Smooth muscle cell (in vitro differentiated cells): ENCODE results near the gene ST6GALNAC4. TPM values are rescaled to one million over a fixed set of nuclear protein-coding genes. Genes with fewer than 3 reads are reported as not detected.

Experiments
- DNase-seq: peaks from one replicate; lab custom pipeline; 2025; ENCODE audit not compliant: unreplicated experiment; lab: John Stamatoyannopoulos, UW
- H2AFZ ChIP-seq: fragments of 200-600 bp; sonication (generic); 2 replicates; pipeline ENCODE4 v1.6.0; 2016; ENCODE audit warnings: antibody characterized with exemption, low read depth, mild to moderate bottlenecking
- H3F3A ChIP-seq: fragments of 200-600 bp; sonication (generic); 2 replicates; pipeline ENCODE4 v1.6.0; 2017; ENCODE audit warnings: antibody characterized with exemption, low read depth
- H3K27ac ChIP-seq: fragments of 200-600 bp; sonication (generic); 2 replicates; pipeline ENCODE4 v1.5.1; 2016; ENCODE audit warnings: low read depth, mild to moderate bottlenecking
- H3K27me3 ChIP-seq: fragments of 200-600 bp; sonication (generic); 2 replicates; pipeline ENCODE4 v1.6.1; 2016; ENCODE audit warnings: low read depth, mild to moderate bottlenecking
- H3K36me3 ChIP-seq: fragments of 200-600 bp; sonication (generic); 2 replicates; pipeline ENCODE4 v1.5.1; 2016; ENCODE audit warnings: low read depth
- H3K4me1 ChIP-seq: fragments of 200-600 bp; sonication (generic); 2 replicates; pipeline ENCODE4 v1.5.1; 2016; ENCODE audit warnings: low read depth
- H3K4me2 ChIP-seq: fragments of 200-600 bp; sonication (generic); 2 replicates; pipeline ENCODE4 v1.6.0; 2016; ENCODE audit warnings: mild to moderate bottlenecking
- H3K4me3 ChIP-seq: fragments of 200-600 bp; sonication (generic); 2 replicates; pipeline ENCODE4 v1.5.1; 2016; ENCODE audit warnings: mild to moderate bottlenecking
- H3K79me2 ChIP-seq: fragments of 200-600 bp; sonication (generic); 2 replicates; pipeline ENCODE4 v1.6.0; 2016; ENCODE audit warnings: low read depth, mild to moderate bottlenecking
- H3K9ac ChIP-seq: fragments of 200-600 bp; sonication (generic); 2 replicates; pipeline ENCODE4 v1.6.0; 2016; ENCODE audit warnings: low read depth
- H3K9me3 ChIP-seq: fragments of 200-600 bp; sonication (generic); replicated peaks from 2 replicates; pipeline ENCODE4 v1.5.1; 2016; ENCODE audit warnings: low read depth
- H4K20me1 ChIP-seq: fragments of 200-600 bp; sonication (generic); 2 replicates; pipeline ENCODE4 v1.6.0; 2016; ENCODE audit warnings: low read depth
- whole genome bisulfite sequencing: methylation state at CpG from one replicate; pipeline ENCODE4 v1.1.7; 2016; ENCODE audit warnings: low lambda C conversion rate; 5-methylcytosine and 5-hydroxymethylcytosine counted together
- polyA plus RNA-seq: library from polyadenylated mRNA; unstranded; fragments of >200 nt; fragmentation: Nextera tagmentation; extraction: Ambion mirVana; gene quantifications from 2 replicates; pipeline ENCODE4 v1.2.1, GENCODE V29; 2016
- total RNA-seq: library from RNA; depleted of rRNA; stranded (reverse); fragments of >200 nt; gene quantifications from 2 replicates; pipeline ENCODE4 v1.2.3, GENCODE V29; 2014
- TF ChIP-seq, protein P1 (sequence below): fragments of 200-600 bp; sonication (generic); IDR thresholded peaks from 2 replicates; pipeline ENCODE4 v1.5.1; 2017; ENCODE audit warnings: borderline replicate concordance, mild to moderate bottlenecking, antibody characterized with exemption; ENCODE audit not compliant: insufficient read depth, poor library complexity, severe bottlenecking

The ST6GALNAC4 gene
- total and polyA plus RNA-seq, 2 experiments from 2014 or later: 12.1 to 22.5 TPM

DNA sequence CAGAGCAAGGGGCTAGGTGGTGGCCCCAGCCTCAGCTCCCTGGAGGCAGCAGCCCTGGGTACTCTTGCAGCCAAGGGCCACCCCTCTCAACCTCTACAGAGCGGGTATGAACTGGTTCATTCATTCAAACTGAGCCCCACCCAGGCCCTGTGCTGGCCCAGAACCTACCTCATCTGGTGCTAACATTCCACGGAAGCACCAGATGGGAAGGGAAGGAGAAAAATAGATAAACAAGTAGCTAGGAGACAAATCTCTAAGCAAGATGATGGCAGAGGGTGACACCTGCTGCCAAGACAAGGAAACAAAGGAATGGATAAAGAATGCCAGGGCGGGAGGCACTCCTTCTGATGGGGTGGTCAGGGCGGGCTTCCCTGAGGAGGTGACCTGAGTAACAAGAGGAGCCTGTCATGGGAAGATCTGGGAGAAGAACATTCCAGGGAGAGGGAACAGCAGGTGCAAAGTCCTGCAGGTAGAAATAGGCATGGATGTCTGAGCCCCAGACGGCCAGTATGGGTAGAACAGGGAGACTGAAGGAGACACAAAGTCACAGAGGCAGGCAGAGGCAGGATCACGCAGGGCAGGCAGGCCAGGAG lies 6.1 kb downstream of the ST6GALNAC4 start:
- Histone ChIP-seq H3K9ac (no peak overlapping the region), H4K20me1 (no peaks in the 10 kb centered on the region), H3K79me2 (no peaks in the 10 kb centered on the region), H3K27me3 (no peaks in the 10 kb centered on the region), H3K4me1 (no peaks in the 10 kb centered on the region), H3K27ac (no peak overlapping the region), H3F3A (no peaks in the 10 kb centered on the region), H3K36me3 (no peaks in the 10 kb centered on the region), H3K4me3 (no peak overlapping the region), H2AFZ (no peak overlapping the region), H3K4me2 (no peak overlapping the region), H3K9me3 (no peaks in the 10 kb centered on the region)
- TF ChIP-seq, protein P1, sequence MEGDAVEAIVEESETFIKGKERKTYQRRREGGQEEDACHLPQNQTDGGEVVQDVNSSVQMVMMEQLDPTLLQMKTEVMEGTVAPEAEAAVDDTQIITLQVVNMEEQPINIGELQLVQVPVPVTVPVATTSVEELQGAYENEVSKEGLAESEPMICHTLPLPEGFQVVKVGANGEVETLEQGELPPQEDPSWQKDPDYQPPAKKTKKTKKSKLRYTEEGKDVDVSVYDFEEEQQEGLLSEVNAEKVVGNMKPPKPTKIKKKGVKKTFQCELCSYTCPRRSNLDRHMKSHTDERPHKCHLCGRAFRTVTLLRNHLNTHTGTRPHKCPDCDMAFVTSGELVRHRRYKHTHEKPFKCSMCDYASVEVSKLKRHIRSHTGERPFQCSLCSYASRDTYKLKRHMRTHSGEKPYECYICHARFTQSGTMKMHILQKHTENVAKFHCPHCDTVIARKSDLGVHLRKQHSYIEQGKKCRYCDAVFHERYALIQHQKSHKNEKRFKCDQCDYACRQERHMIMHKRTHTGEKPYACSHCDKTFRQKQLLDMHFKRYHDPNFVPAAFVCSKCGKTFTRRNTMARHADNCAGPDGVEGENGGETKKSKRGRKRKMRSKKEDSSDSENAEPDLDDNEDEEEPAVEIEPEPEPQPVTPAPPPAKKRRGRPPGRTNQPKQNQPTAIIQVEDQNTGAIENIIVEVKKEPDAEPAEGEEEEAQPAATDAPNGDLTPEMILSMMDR: no peak
- no peak for DNase-seq
- WGBS: 85% methylated on average over 6 of the region's 6 CpGs

- no peak for DNase-seq
Measured at GRCh38 chr9:127909839-127910273, 7.0 kb downstream of the ST6GALNAC4 start.

GRCh38 chr9:127908660-127908926 lies 8.2 kb downstream of the ST6GALNAC4 start:
- Histone ChIP-seq H3K79me2 (no peaks in the 10 kb centered on the region), H2AFZ (no peak overlapping the region), H3K36me3 (no peaks in the 10 kb centered on the region), H4K20me1 (no peaks in the 10 kb centered on the region), H3K9me3 (no peaks in the 10 kb centered on the region), H3K4me3 (no peak overlapping the region), H3F3A (no peaks in the 10 kb centered on the region), H3K27me3 (no peaks in the 10 kb centered on the region), H3K4me1 (peaks cover 2% of the 10 kb centered on the region), H3K9ac (no peak overlapping the region), H3K4me2 (no peak overlapping the region), H3K27ac (no peak overlapping the region)
- WGBS: 98% methylated on average over 10 of the region's 10 CpGs
- no peak for DNase-seq
- TF ChIP-seq, protein P1: no peak

More at GRCh38 chr9:127909839-127910273, 7.0 kb downstream of the ST6GALNAC4 start:
- WGBS: 91% methylated on average over 17 of the region's 17 CpGs
- H4K20me1 ChIP-seq: no peaks in the 10 kb centered on the region
- no peaks in the 10 kb centered on the region for H3K36me3 ChIP-seq
- H3K79me2 ChIP-seq: no peaks in the 10 kb centered on the region
- no peaks in the 10 kb centered on the region for H3K9me3 ChIP-seq
- no peaks in the 10 kb centered on the region for H3K4me1 ChIP-seq
- H3K27ac ChIP-seq: no peak overlapping the region
- no peaks in the 10 kb centered on the region for H3F3A ChIP-seq
- H2AFZ ChIP-seq: no peak overlapping the region
- TF ChIP-seq, protein P1: no peak
- no peak overlapping the region for H3K4me3 ChIP-seq
- H3K4me2 ChIP-seq: no peak overlapping the region
- H3K27me3 ChIP-seq: no peaks in the 10 kb centered on the region
- H3K9ac ChIP-seq: no peak overlapping the region
